GM19455 (cell line): ENCODE data around the gene SSUH2.
"Not testable (repeated sequence)": the region's sequence is repeated elsewhere in the genome, so short reads cannot be mapped to it uniquely, and the experiment has no call there.

Experiments used
- ATAC-seq: cut with Tn5 transposase; IDR thresholded peaks from one replicate; pipeline ENCODE4 v1.9.1; 2021; ENCODE audit not compliant: unreplicated experiment

SSUH2 gene

GRCh38 chr3:8589880-8590556 lies 54.6 kb downstream of the SSUH2 start:
- no peak for ATAC-seq

GRCh38 chr3:8584661-8585060 lies 59.9 kb downstream of the SSUH2 start:
- no peak for ATAC-seq

- ATAC-seq, result no peak
These were observed 62.7 kb downstream of the SSUH2 start for GRCh38 chr3:8581806-8582445.

GRCh38 chr3:8581373-8581772 lies 63.2 kb downstream of the SSUH2 start:
- no peak for ATAC-seq

GRCh38 chr3:8580434-8580833 lies 64.2 kb downstream of the SSUH2 start:
- not testable (repeated sequence) for ATAC-seq

- no peak for ATAC-seq
These were observed 64.7 kb downstream of the SSUH2 start for GRCh38 chr3:8579943-8580342.

GRCh38 chr3:8579096-8579495 lies 65.5 kb downstream of the SSUH2 start:
- peak; percentile 99 for ATAC-seq

- ATAC-seq, result no peak
These were observed 66.3 kb downstream of the SSUH2 start for GRCh38 chr3:8578282-8578681.

GRCh38 chr3:8576841-8577571 lies 67.6 kb downstream of the SSUH2 start:
- no peak for ATAC-seq

GRCh38 chr3:8576436-8576835 lies 68.2 kb downstream of the SSUH2 start:
- no peak for ATAC-seq

- no peak for ATAC-seq
These were observed 69.1 kb downstream of the SSUH2 start for GRCh38 chr3:8575364-8576104.

- ATAC-seq, result no peak
These were observed 69.8 kb downstream of the SSUH2 start for GRCh38 chr3:8574670-8575322.

- ATAC-seq, result no peak
These were observed 70.4 kb downstream of the SSUH2 start for GRCh38 chr3:8574040-8574669.

GRCh38 chr3:8573342-8573926 lies 71.2 kb downstream of the SSUH2 start:
- ATAC-seq, result no peak

GRCh38 chr3:8571256-8571655 lies 73.3 kb downstream of the SSUH2 start:
- ATAC-seq, result no peak
